ENCODE results near the gene COP1.

Gene COP1

DNA sequence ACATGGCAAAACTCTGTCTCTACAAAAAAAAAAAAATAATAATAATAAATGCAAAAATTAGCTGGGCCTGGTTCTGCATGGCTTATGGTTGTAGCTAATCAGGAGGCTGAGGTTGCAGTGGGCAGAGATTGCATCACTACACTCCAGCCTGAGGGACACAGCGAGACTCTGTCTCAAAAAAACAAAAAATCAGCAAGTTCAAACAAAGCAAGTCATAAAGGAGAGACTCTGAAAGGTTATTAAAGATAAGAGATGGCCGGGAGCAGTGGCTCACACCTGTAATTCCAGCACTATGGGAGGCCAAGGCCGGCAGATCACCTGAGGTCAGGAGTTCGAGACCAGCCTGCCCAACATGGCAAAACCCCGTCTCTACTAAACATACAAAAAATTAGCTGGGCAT, 28.8 kb downstream of the COP1 start:
- H3K4me3 Mint-ChIP-seq = no peak overlapping the region
- no peaks in the 10 kb centered on the region for H3K9me3 Mint-ChIP-seq (ENCODE audit: low read depth)
- no peaks in the 10 kb centered on the region for H3K27me3 Mint-ChIP-seq
- H3K27ac Mint-ChIP-seq = peak overlapping the region; percentile 85
- peaks cover 12% of the 10 kb centered on the region for H3K36me3 Mint-ChIP-seq
- peaks cover 40% of the 10 kb centered on the region for H3K4me1 Mint-ChIP-seq (ENCODE audit: low read depth)

DNA sequence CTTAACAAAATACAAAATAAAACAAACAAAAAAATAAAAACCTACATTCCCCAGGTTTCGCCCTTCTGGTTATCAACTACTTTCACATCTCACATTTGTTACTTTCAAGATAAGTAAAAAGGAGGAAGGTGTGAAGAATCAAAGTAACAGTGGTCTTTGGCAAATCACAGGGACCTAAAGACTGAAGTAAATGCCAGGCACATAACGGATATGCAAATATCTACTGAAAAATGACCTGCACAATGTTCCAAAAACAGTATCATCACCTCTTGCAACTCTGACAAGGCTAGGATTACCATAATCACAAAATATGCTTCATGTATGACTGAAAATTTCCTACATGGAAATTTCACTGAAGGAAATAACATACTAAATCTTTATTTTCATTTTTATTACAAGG, 29.3 kb downstream of the COP1 start:
- Mint-ChIP-seq H3K36me3 (peaks cover 12% of the 10 kb centered on the region), H3K4me3 (no peak overlapping the region), H3K27ac (peak overlapping the region; percentile 58), H3K9me3 (ENCODE audit: low read depth) (no peaks in the 10 kb centered on the region), H3K4me1 (ENCODE audit: low read depth) (peaks cover 40% of the 10 kb centered on the region), H3K27me3 (no peaks in the 10 kb centered on the region)

DNA sequence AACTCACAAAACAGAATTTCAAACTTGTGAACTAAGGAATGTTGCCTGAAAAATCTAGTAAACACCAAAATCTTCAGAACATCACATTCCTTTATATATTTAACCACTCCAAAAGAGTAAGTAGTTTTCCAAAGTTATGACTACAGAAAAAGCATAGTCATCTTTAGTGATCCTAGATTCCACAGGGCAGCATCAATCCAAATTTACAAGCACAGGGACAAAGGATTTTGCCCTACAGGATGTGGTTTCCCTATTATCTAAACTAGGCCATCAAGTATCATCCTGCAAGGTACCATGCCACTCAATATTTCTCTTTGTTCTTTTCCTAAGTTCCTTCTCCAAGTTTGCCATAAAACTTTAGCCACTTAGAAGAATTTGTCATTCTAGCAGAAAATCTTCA, 33.0 kb downstream of the COP1 start:
- no peaks in the 10 kb centered on the region for H3K27me3 Mint-ChIP-seq
- no peak overlapping the region for H3K4me3 Mint-ChIP-seq
- H3K27ac Mint-ChIP-seq = no peak overlapping the region
- no peaks in the 10 kb centered on the region for H3K9me3 Mint-ChIP-seq (ENCODE audit: low read depth)
- H3K36me3 Mint-ChIP-seq = peaks cover 21% of the 10 kb centered on the region
- H3K4me1 Mint-ChIP-seq (ENCODE audit: low read depth) = peaks cover 33% of the 10 kb centered on the region

DNA sequence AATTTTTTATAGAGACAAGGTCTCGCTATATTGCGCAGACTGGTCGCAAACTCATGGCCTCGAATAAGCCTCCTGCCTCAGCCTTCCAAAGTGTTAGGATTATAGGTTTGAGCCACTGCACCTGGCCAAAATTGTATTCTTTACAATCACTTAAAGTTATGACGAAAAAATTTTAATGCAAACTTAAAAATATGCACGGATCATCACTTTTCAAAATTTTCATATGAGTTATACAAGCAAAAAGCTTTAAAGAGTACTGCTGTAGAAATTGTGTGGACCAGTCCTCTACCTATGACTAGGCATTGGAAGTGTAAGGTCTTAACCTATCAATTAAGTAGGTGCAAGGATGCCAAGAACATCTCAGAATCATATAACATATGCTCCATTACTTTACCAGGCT, 34.9 kb downstream of the COP1 start:
- peaks cover 21% of the 10 kb centered on the region for H3K4me1 Mint-ChIP-seq (ENCODE audit: low read depth)
- peaks cover 24% of the 10 kb centered on the region for H3K36me3 Mint-ChIP-seq
- H3K27ac Mint-ChIP-seq = no peak overlapping the region
- no peak overlapping the region for H3K4me3 Mint-ChIP-seq
- H3K9me3 Mint-ChIP-seq (ENCODE audit: low read depth) = no peaks in the 10 kb centered on the region
- no peaks in the 10 kb centered on the region for H3K27me3 Mint-ChIP-seq

DNA sequence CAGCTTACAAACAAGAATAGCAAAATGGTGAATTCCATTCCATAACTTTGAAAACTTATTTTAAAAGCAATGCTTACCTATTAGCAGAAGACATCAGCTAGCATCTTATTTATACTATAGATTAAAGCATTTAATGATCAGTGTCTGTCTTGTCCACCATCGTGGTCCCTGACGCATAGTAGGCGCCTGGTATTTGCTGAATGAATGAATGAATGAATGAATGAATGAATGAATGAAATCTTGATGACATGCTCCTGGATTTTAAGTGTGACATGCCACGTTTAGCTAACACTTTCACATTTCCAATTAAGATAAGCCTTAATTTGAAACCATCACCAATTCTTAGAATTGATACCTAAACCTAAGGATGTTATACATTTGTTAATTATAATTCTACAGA, 39.9 kb downstream of the COP1 start:
- no peak overlapping the region for H3K27ac Mint-ChIP-seq
- no peak overlapping the region for H3K4me3 Mint-ChIP-seq
- H3K27me3 Mint-ChIP-seq = no peaks in the 10 kb centered on the region
- H3K4me1 Mint-ChIP-seq (ENCODE audit: low read depth) = peaks cover 28% of the 10 kb centered on the region
- peaks cover 32% of the 10 kb centered on the region for H3K36me3 Mint-ChIP-seq
- H3K9me3 Mint-ChIP-seq (ENCODE audit: low read depth) = no peaks in the 10 kb centered on the region

DNA sequence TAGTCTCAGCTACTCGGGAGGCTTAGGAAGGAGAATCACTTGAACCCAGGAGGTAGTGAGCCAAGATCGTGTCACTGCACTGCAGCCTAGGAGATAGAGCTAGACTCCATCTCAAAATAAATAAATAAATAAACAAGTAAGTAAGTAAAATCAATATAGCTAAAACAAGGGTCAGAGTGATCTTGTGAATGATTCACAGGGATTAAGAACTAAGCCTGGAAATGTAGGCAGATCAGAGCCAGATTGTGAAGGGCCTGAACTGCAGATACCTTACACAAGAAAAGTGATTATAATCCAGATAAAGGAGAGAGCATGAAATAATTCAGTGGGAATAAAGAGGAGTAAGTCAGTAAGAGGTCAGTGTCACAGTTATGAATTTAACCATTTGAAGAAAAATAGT, 41.5 kb downstream of the COP1 start:
- Mint-ChIP-seq H3K4me3 (no peak overlapping the region), H3K27ac (no peak overlapping the region), H3K36me3 (peaks cover 32% of the 10 kb centered on the region), H3K4me1 (ENCODE audit: low read depth) (peaks cover 31% of the 10 kb centered on the region), H3K9me3 (ENCODE audit: low read depth) (no peaks in the 10 kb centered on the region), H3K27me3 (no peaks in the 10 kb centered on the region)

DNA sequence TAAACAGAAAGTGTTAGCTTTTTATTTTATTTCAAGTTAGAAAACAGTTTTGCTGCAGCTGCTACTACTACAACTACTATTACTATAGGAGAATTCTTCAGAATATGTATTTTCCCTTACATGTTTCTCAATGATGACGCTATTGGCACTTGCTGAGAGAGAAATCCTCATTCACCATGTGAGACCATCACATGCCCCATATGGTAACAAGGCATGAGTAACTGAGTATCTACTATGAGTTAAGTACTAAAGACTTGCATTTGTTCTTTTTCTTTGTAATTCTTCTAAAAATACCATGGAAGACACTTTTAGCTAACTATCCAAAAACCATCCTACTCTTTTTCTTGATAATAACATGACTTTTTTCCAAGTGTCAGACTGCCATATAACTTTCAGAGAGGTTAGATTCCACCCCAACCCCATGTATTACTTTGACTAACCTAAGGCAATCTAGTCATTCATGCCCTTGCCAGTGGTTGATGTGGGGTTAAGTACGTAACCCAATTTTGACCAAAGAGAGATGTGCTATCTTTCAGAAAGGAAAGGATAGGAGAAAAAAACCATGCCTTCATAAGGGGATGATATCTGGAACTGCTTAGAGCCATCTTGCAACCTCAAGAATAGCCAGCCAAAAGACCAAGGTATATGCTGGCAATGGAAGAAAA, 42.9 kb downstream of the COP1 start:
- peaks cover 42% of the 10 kb centered on the region for H3K4me1 Mint-ChIP-seq (ENCODE audit: low read depth)
- H3K27me3 Mint-ChIP-seq = no peaks in the 10 kb centered on the region
- peak overlapping the region; percentile 23 for H3K27ac Mint-ChIP-seq
- H3K36me3 Mint-ChIP-seq = peaks cover 36% of the 10 kb centered on the region
- H3K9me3 Mint-ChIP-seq (ENCODE audit: low read depth) = peaks cover 9% of the 10 kb centered on the region
- no peak overlapping the region for H3K4me3 Mint-ChIP-seq

DNA sequence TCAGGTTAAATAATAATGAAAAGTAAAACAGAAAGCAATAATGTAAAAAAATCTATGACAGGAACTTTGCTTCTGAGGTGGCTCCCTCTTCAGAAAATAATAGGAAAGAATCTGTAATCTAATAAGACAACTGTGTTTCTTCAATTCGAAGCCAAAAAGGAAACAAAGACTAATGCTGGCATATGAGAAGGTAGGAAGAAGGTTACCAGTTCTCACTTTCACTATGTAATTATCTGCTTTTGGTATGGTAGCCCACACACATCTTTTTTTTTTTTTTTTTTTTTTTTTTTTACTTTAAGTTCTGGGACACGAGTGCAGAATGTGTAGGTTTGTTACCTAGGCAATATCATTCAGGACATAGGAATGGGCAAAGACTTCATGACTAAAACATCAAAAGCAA, 47.1 kb downstream of the COP1 start:
- Mint-ChIP-seq H3K27me3 (no peaks in the 10 kb centered on the region), H3K27ac (peak overlapping the region; percentile 87), H3K4me1 (ENCODE audit: low read depth) (peaks cover 44% of the 10 kb centered on the region), H3K4me3 (peak overlapping the region; percentile 53), H3K9me3 (ENCODE audit: low read depth) (peaks cover 22% of the 10 kb centered on the region), H3K36me3 (peaks cover 53% of the 10 kb centered on the region)

DNA sequence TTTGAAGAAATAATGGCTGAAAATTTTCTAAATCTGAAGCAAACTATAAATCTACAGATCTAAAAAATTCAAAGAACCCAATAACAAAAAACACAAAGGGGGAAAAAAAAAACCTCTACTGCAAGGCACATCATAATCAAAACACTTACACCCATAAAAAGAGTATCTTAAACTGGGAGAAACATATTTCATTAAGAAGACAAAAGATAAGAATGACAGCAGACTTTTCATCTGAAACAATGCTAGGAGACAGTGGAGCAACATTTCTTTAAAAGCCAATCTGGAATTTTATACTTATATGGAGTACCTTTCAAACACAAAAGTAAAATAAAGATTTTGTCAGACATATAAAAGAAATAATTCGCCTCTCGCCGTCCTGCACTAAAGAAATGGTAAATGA, 49.1 kb downstream of the COP1 start:
- Mint-ChIP-seq H3K36me3 (peaks cover 55% of the 10 kb centered on the region), H3K9me3 (ENCODE audit: low read depth) (peaks cover 22% of the 10 kb centered on the region), H3K4me3 (no peak overlapping the region), H3K27me3 (no peaks in the 10 kb centered on the region), H3K4me1 (ENCODE audit: low read depth) (peaks cover 32% of the 10 kb centered on the region), H3K27ac (no peak overlapping the region)

DNA sequence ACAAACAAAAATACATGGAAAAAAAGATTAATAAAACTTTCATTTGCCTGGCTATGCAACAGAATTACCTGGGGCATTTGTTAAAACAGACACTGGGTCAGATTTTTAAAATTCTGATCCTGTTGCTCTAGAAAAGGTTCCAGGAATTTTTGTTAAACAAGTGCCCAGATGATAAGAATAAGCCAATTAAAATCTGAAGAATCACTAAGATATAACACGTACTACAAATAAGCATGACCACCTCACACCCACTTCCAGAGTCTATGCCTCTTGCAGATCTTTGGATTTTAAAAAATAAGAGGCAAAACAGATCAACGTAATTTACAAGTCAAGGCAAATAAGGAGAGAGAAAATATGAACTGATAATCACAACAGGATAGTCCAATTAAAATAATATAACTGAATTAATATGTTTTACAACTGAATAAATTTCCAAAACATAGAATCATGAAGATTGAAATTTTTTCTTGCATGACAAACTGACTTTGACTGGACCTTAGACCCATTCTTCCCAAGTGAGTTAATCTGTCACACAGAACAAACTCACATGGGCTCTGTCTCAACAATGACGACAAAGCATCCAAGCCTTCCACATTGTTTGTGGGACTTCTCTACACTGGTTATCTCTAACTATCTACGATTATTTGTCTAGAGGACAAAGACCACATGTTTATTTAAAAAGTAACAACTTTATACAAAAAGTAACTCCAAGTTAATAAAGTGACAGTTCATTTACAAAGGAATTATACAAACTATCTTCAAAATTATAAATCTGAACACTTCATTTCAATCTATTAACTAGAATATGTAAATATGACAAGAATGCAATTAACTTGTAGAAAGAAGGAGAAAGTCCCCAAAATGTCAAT, 56.9 kb downstream of the COP1 start:
- Mint-ChIP-seq H3K36me3 (peaks cover 46% of the 10 kb centered on the region), H3K27ac (no peak overlapping the region), H3K9me3 (ENCODE audit: low read depth) (peaks cover 4% of the 10 kb centered on the region), H3K4me1 (ENCODE audit: low read depth) (peaks cover 17% of the 10 kb centered on the region), H3K4me3 (no peak overlapping the region), H3K27me3 (no peaks in the 10 kb centered on the region)

DNA sequence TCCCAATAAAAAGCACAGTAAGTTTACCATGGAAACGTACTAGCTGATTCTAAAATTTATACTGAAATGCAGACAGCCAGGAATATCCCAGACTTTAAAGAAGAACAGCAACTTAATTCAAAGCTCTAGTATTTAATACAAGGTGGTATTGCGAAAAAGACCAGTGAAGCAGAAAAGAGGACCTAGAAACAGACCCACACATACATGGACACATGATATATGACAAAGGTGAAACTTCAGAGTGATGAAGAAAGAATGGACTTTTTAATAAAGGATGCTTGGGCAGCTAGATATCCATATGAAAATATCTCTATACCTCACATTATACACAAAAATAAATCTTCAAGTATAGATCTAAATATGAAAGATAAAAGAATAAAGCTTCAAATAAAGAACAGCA, 62.6 kb downstream of the COP1 start:
- Mint-ChIP-seq H3K9me3 (ENCODE audit: low read depth) (peaks cover 5% of the 10 kb centered on the region), H3K27ac (no peak overlapping the region), H3K4me3 (no peak overlapping the region), H3K36me3 (peaks cover 39% of the 10 kb centered on the region), H3K4me1 (ENCODE audit: low read depth) (peaks cover 38% of the 10 kb centered on the region), H3K27me3 (no peaks in the 10 kb centered on the region)

DNA sequence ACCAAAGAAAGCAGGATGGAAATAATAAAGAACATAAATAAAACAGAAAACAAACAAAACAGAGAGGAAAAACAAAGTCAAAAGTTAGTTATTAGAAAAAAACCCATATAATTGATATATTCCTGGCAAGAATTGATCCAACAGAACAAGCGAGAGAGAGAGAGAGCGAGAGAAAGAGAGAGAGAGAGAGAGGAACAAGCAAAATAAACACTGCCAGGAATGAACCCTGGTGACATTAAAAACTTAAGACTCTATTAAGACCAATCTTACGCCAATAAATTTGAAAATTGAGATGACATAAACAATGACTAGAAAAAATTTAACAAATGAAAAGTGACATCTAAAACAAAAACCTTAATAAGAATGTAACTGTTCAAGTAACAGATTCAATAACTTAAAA, 64.1 kb downstream of the COP1 start:
- Mint-ChIP-seq H3K4me3 (no peak overlapping the region), H3K4me1 (ENCODE audit: low read depth) (peaks cover 50% of the 10 kb centered on the region), H3K9me3 (ENCODE audit: low read depth) (peaks cover 7% of the 10 kb centered on the region), H3K36me3 (peaks cover 39% of the 10 kb centered on the region), H3K27me3 (no peaks in the 10 kb centered on the region), H3K27ac (no peak overlapping the region)

DNA sequence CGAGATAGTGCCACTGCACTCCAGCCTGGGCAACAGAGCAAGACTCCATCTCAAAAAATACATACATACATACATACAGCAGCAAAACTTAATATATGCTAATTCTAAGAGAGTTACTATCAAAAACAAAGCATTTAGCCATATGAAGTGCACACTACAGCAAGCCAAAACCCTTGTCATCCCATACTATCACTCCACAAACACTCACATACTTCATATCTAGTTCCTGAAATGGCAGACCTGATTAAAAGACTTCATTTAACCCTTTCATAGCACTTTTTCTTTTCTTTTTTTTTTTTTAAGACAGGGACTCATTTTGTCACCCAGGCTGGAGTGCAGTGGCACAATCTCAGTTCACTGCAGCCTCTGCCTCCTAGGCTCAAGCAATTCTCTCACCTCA, 65.6 kb downstream of the COP1 start:
- peaks cover 29% of the 10 kb centered on the region for H3K36me3 Mint-ChIP-seq
- no peaks in the 10 kb centered on the region for H3K27me3 Mint-ChIP-seq
- H3K4me1 Mint-ChIP-seq (ENCODE audit: low read depth) = peaks cover 53% of the 10 kb centered on the region
- H3K4me3 Mint-ChIP-seq = no peak overlapping the region
- peaks cover 7% of the 10 kb centered on the region for H3K9me3 Mint-ChIP-seq (ENCODE audit: low read depth)
- no peak overlapping the region for H3K27ac Mint-ChIP-seq

DNA sequence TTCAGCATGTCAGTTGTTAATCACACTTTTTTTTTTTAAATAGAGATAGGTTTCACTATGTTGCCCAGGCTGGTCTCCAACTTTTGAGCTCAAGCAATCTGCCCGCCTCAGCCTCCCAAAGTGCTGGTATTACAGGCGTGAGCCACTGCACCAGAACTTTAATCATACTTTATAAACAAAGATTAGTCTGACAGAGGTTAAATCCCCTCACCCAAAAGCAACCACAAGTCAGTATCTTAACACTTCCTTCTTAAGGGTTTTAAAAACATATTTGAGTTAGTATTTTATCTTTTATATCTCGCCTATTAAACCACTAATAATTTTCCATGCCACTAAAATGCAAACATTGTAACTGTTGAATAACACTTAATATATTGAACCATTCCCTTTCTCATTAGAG, 70.2 kb downstream of the COP1 start:
- Mint-ChIP-seq H3K4me1 (ENCODE audit: low read depth) (peaks cover 35% of the 10 kb centered on the region), H3K27ac (no peak overlapping the region), H3K36me3 (peaks cover 21% of the 10 kb centered on the region), H3K27me3 (no peaks in the 10 kb centered on the region), H3K4me3 (no peak overlapping the region), H3K9me3 (ENCODE audit: low read depth) (peaks cover 3% of the 10 kb centered on the region)

DNA sequence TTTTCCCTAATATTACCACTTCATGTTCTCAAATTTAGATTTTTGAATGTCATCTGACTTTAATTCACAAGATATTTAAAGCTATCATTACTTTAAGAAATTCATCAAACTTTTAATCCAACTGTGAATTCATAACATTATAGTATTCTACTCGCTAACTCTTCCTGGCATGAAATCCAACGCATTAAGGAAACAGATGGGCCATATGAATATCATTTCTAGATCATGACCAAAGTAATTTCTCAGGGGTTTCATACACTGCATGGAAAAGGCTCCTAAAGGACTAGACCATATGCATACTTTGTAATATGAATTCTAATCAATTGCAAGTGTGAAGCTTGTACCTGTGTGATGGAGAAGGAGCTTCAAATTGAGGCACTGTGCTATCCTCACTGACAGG, 72.4 kb downstream of the COP1 start:
- Mint-ChIP-seq H3K36me3 (peaks cover 22% of the 10 kb centered on the region), H3K27me3 (no peaks in the 10 kb centered on the region), H3K4me1 (ENCODE audit: low read depth) (peaks cover 30% of the 10 kb centered on the region), H3K27ac (peak overlapping the region; percentile 10), H3K9me3 (ENCODE audit: low read depth) (peaks cover 3% of the 10 kb centered on the region), H3K4me3 (no peak overlapping the region)

All from activated naive CD8-positive, alpha-beta T cell (primary cell).